HG03575 (cell line): Measurements from ENCODE around the gene SCNN1G.
"Not testable (repeated sequence)": the region's sequence is repeated elsewhere in the genome, so short reads cannot be mapped to it uniquely, and the experiment has no call there.

Experiments used
- ATAC-seq: cut with Tn5 transposase; IDR thresholded peaks from one replicate; pipeline ENCODE4 v1.9.1; 2021; ENCODE audit not compliant: unreplicated experiment, insufficient number of reproducible peaks, low FRiP score; ENCODE audit errors: extremely low read depth

The SCNN1G gene

GRCh38 chr16:23182679-23183542 lies at the start of gene SCNN1G:
Gene SCNN1G (plus strand): TSS chr16:23182745. CDS start chr16:23186272, 3,527 bp downstream.
- ATAC-seq = no peak

GRCh38 chr16:23132775-23133463 lies 49.6 kb upstream of the SCNN1G start:
- no peak for ATAC-seq

- no peak for ATAC-seq
Measured at GRCh38 chr16:23134274-23134673, 48.3 kb upstream of the SCNN1G start.

- no peak for ATAC-seq
Measured at GRCh38 chr16:23137256-23137655, 45.3 kb upstream of the SCNN1G start.

- ATAC-seq = no peak
Measured at GRCh38 chr16:23137818-23138217, 44.7 kb upstream of the SCNN1G start.

GRCh38 chr16:23140107-23140506 lies 42.4 kb upstream of the SCNN1G start:
- no peak for ATAC-seq

- no peak for ATAC-seq
Measured at GRCh38 chr16:23141033-23141432, 41.5 kb upstream of the SCNN1G start.

- no peak for ATAC-seq
Measured at GRCh38 chr16:23141500-23141899, 41.0 kb upstream of the SCNN1G start.

GRCh38 chr16:23141959-23142740 lies 40.4 kb upstream of the SCNN1G start:
- ATAC-seq = no peak

GRCh38 chr16:23143391-23143790 lies 39.2 kb upstream of the SCNN1G start:
- no peak for ATAC-seq

GRCh38 chr16:23144393-23144792 lies 38.2 kb upstream of the SCNN1G start:
- not testable (repeated sequence) for ATAC-seq

- no peak for ATAC-seq
Measured at GRCh38 chr16:23145186-23145585, 37.4 kb upstream of the SCNN1G start.

GRCh38 chr16:23145608-23146007 lies 36.9 kb upstream of the SCNN1G start:
- ATAC-seq = no peak

GRCh38 chr16:23146877-23147601 lies 35.5 kb upstream of the SCNN1G start:
- ATAC-seq = no peak

GRCh38 chr16:23147666-23148065 lies 34.9 kb upstream of the SCNN1G start:
- no peak for ATAC-seq

- ATAC-seq = no peak
Measured at GRCh38 chr16:23148166-23148512, 34.4 kb upstream of the SCNN1G start.

- no peak for ATAC-seq
Measured at GRCh38 chr16:23148513-23149266, 33.9 kb upstream of the SCNN1G start.

GRCh38 chr16:23149267-23149992 lies 33.1 kb upstream of the SCNN1G start, which contains the start of gene USP31:
Gene USP31 (minus strand): TSS chr16:23149452. CDS start chr16:23149270, 182 bp downstream.
- peak; percentile 61 for ATAC-seq
